NCI-H446 (cell line): ENCODE results near the gene TTC32.
"Not testable (repeated sequence)": the region's sequence is repeated elsewhere in the genome, so short reads cannot be mapped to it uniquely, and the experiment has no call there.

Source experiments
- DNase-seq, 2 experiments: peaks; one replicate each; lab custom pipeline; 2025; lab: John Stamatoyannopoulos, UW

TTC32 gene

GRCh38 chr2:19899985-19900930, 1.5 kb downstream of the TTC32 start:
- no peak for DNase-seq

GRCh38 chr2:19898592-19899329, 3.0 kb downstream of the TTC32 start:
- DNase-seq, result no peak

- no peak for DNase-seq
Observed at GRCh38 chr2:19897623-19898245, 4.0 kb downstream of the TTC32 start.

GRCh38 chr2:19895535-19895934, 6.2 kb downstream of the TTC32 start:
- DNase-seq, result no peak

GRCh38 chr2:19894134-19894792, 7.5 kb downstream of the TTC32 start:
- no peak for DNase-seq

- no peak for DNase-seq
Observed at GRCh38 chr2:19893520-19894133, 8.2 kb downstream of the TTC32 start.

GRCh38 chr2:19891971-19892370, 9.8 kb downstream of the TTC32 start:
- DNase-seq, result not testable (repeated sequence)

- no peak for DNase-seq
Observed at GRCh38 chr2:19890104-19890503, 11.7 kb downstream of the TTC32 start.

- no peak for DNase-seq
Observed at GRCh38 chr2:19888831-19889230, 13.0 kb downstream of the TTC32 start.

GRCh38 chr2:19887510-19887909, 14.3 kb downstream of the TTC32 start:
- DNase-seq, result no peak

GRCh38 chr2:19886261-19886660, 15.5 kb downstream of the TTC32 start:
- no peak for DNase-seq

- no peak for DNase-seq
Observed at GRCh38 chr2:19885791-19886190, 16.0 kb downstream of the TTC32 start.

- DNase-seq, result no peak
Observed at GRCh38 chr2:19883971-19884720, 17.6 kb downstream of the TTC32 start.

- no peak for DNase-seq
Observed at GRCh38 chr2:19883486-19883885, 18.3 kb downstream of the TTC32 start.

- DNase-seq, result no peak
Observed at GRCh38 chr2:19882286-19882685, 19.5 kb downstream of the TTC32 start.

- DNase-seq, result no peak
Observed at GRCh38 chr2:19881908-19882265, 19.9 kb downstream of the TTC32 start.

GRCh38 chr2:19881221-19881907, 20.4 kb downstream of the TTC32 start:
- DNase-seq, result no peak

GRCh38 chr2:19880191-19880590, 21.6 kb downstream of the TTC32 start:
- not testable (repeated sequence) for DNase-seq

GRCh38 chr2:19879120-19879519, 22.7 kb downstream of the TTC32 start:
- DNase-seq, result no peak

- no peak for DNase-seq
Observed at GRCh38 chr2:19878268-19879046, 23.3 kb downstream of the TTC32 start.
